Urothelium cell line (cell line): ENCODE data around the gene NR1D1.

Experiments used
- DNase-seq: peaks from one replicate; pipeline ENCODE4 v3.0.0; 2011; ENCODE audit warnings: low spot score, mixed read lengths
- FAIRE-seq: peaks from 2 replicates; lab custom pipeline; 2011; peaks lifted over from hg19 to GRCh38; lab: Jason Lieb, UNC

Gene NR1D1

DNA sequence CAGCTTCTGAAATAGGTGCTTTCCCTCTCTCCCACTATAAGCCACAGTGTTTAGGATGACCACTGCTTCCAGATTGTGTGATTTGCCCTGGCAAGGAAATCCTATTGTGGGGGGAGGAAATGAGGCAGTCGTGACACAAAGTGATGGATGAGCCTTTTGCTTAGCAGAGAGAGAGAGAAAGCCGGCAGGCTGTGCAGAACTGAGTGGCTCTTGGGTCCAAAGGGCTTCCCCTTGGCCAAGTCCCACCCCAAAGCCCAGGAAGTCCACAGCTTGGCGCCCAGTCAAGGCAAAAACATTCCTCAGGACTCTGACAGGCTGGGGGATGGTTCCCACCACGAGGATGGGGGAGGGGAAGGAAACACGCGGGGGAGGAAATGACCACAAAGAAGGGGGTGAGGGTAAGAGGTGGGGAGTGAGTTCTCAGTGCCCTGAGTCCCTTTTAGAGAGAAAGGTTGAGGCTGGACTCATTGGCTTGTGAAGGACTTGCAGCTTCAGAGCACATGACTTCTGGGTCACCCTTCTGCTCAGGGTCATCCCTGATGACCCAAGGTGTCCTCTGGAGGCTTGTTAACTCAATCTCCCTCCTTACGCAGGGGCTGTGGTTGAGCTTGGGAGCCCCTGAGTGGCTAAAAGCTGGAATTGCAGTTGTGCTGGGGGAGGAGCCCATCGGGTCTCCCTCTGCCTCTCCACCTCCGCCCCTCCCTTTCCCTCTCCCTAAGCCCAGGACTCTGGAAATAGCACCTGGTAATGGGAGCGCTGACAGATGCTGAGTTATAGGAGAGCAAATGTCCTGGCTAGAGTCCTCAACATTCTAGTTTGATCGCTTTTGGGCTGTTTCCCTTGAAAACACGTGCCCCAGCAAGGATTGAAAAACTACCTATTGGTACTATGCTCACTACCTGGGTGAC is 11.1 kb upstream of the NR1D1 start:
- DNase-seq (peak; percentile 88), FAIRE-seq (no peak)

DNA sequence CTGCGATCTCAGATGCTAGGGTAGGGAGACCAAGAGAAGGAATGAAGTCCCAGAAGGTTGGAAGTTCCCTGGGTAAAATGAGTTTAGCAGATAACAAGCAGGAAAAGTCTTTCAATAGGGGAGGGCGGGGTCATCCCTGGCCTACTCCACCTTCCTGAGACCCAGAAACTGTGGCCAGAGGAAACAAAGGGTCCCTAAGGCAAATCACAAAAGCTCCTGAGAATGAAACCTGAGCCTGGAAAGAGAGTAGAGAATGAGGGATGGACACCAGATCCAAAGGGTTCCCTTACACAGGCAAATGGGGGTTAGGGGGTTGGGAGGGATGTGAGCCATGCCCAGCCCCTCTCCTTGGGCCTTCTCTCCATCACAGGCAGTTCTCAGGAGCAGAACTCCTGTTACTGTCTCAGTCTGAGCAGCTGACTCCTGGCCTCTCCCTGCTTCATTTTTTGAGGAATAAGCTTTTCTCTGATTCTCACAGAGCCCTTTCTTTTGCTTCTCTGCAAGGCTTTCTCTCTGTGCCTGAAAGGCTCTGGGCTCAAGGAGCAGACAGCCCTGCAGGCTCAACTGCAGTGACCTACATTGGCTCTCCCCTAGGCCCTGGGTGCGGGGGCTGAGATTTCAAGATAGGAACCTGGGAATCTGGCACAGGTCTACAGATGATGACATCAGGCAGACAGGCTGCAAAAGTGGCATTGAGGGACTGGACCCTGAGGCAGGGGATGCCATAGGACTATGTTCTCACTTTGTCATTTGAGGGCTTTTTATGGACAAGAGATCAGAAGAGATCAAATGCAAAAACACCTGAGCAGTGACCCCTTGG is 9.8 kb upstream of the NR1D1 start:
- FAIRE-seq, result no peak
- no peak for DNase-seq

DNA sequence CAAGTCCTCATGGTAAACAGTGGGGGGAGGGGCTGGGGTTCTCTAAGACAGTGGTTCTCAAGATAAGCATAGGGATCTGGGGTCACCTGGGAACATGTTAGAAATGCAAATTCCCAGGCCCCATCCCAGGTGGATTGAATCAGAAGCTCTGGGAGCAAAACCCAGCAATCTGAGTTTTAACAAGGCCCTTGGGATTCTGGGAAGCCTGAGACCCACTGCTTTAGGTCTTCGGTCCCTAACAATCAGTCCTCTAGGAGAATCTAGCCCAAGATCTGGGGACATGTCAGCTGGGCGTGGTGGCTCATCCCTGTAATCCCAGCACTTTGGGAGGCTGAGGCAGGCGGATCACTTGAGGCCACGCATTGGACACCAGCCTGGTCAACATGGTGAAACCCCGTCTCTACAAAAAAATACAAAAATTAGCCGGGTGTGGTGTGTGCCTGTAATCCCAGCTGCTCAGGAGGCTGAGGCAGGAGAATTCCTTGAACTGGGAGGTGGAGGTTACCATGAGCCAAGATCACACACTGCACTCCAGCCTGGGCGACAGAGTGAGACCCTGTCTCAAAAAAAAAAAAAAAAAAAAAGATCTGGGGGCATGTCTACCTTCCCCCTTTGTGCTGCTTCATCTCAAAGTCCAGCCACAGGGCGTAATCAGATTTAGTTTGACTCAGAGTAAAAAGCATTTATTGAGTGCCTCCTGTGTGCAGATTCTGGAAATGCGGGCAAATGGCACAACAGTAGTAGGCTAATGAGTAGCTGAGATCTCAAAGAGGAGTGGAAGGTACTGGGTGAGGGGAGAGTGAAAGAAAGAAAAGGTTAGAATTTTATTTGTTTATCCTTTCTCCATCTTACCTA is 8.8 kb upstream of the NR1D1 start:
- FAIRE-seq, result no peak

DNA sequence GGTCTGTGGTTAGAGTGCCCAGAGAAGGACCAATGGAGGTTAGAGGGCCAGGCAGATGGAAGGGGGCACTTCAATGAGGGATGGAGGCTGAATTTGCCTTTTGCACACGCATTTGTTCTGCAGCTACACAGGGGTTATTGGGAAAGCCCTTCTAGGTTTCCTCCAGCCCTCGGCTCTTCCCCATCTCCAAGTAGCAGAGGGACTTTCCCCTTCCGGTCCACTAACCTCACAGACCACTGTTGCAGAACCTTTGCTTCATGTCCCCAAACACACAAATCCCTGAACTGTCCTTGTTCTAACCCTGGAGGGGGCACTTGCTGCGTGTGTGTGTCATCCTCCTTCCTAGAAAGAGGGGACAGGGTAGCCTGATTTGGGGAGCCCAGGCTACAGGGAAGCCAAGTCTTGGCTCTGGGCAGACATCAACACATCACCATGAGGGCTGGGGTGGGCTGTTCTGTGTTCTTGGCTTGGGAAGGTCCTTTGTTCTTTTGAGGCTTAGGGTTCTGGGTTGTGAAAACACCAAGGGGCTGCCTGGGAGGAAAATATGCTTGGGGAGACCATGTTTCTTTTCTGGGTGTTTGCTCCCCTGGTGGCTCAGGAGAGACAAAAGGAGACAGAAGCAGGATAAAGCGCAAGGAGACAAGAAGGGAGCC is 7.3 kb upstream of the NR1D1 start:
- FAIRE-seq, result no peak
- DNase-seq, result no peak

More for the DNA sequence above, 8.8 kb upstream of the NR1D1 start:
- DNase-seq, result no peak

DNA sequence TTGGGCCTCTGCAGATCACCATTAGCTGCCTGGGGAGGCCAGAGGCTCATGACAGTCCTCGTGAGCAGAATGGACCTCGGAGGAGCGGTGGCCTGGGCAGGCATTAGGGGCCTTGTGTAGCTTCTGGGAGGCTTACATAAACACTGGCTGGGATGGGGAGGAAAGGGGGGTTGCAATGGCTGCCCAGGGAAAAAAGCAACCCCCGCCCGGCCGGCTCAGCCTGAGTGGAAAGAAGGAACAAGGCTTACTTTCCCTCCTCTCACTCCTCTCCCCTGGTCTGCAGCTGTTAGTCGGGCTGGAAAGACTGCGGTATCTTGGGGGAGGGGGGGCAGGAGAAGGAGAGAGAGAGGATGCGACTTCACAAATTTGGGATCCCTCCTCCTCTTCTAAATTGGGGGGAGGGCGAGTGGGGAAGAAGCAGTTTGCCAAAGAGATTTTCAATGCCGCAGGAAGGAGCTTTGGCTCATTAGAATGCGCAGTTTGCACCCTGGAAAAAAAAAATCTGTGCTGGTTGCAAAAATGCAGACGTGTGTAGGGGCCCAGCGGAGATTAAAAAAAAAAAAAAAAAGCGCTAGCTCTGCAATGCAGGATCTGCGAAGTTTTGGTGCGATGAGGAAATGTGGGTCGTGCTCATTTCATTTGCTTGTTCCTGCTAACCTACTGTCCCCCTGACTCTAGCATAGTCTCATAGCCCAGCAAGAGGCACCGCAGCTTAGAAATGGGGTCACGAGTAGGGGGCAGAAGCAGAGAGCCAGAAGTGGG is 6.6 kb upstream of the NR1D1 start:
- FAIRE-seq (no peak), DNase-seq (no peak)

DNA sequence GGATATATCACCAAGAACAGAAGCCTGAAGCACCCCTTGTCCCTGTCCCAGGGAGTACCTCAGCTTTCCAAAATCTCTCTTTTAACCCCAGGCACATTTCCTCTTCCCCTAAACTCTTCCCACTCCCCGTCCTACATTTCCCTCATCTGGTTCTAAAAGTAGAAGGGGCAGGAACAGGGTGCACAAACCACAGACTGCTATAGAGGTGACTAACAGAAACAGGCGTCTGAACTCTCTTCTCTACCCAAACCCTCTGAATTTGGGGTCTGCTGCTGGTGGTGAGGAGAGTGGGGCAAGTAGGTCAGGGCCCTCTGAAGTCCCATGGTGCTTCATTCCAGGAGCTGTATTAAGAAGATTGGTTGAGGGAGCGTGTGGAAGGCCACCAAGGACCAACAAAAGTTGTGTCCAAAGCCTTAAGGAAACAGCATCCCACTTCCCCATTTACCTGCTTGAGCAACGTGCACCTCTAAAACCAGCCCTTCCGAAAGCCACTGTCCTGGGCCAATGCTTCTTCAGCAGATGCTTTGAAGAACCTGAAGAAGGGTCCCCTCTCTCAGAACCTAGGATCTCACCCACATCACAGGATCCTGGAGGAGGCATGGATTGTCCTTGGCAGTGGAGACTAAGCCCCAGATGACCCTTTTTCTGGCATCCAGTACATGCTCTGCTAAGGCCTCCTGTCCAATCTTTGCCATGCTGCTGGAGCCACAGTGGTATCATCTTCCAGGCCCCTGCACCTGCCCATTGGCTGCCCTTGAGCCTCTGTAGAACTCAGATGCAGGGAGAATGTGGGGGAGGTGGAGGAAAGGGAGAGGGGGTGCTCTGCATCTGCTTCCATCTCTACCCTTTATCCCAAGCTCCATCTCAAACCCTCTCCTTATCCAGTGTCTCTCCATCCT is 5.7 kb upstream of the NR1D1 start:
- FAIRE-seq, result no peak

DNA sequence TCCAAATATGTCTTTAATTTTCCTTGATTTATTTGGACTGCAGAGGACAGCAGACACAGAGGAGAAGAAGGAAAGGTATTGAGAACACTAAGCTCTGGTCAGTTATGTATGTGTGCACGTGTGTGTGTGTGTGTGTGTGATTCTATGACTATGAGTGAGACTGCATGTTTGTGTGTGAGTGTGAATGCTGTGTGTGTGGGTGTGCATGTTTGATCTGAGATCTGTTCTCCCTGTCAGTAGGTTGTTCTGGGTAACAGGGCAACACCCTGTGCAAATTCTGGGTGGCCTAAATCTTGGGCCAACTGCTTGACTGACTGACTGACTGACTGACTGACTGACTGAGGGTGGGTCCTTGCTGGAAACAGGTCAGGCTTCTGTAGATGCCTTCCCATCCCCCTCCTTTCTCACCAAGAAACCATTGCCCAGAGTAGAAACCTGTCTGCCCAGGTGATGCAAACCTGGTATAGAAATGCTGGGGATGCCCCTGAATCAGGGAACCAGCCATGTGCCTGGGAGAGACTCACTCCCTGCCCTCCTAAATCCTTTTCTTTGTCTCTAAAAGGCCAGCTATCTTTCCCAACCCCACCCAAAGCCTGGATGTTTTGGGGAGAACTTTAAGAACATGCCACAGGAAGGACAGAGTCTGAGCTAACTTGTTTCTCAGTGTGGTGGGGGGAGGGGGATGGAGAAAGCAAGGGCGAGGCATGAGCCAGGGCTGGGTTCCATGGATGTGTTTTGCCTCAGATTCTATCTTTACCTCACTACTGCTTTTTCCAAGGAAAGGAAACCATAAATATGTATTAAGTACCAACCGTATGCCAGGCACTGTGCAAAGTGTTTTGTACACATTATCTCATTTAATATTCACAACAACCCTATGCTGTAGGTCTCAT is 4.5 kb upstream of the NR1D1 start:
- no peak for FAIRE-seq
- no peak for DNase-seq

More for the DNA sequence above, 5.7 kb upstream of the NR1D1 start:
- DNase-seq, result no peak

DNA sequence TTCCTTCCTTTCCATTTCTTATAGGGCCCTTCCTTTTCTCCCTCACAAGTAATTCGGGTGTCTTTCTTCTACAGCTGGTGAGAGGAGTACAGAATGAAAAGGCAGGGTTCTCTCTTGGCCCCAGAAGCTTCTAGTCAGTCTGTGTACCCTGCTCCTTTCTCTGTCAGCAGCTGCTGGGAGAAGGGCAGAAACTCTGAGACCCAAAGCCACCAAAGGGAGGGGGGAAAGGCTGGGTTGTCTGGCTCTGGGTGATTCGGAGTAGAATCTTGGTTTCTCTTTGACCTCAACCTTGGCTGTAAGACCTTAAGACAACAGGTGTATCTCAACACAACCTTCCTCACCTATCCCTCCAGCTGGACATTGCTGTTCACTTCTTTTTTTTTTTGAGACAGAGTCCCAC is 3.3 kb upstream of the NR1D1 start:
- FAIRE-seq (no peak), DNase-seq (no peak)

DNA sequence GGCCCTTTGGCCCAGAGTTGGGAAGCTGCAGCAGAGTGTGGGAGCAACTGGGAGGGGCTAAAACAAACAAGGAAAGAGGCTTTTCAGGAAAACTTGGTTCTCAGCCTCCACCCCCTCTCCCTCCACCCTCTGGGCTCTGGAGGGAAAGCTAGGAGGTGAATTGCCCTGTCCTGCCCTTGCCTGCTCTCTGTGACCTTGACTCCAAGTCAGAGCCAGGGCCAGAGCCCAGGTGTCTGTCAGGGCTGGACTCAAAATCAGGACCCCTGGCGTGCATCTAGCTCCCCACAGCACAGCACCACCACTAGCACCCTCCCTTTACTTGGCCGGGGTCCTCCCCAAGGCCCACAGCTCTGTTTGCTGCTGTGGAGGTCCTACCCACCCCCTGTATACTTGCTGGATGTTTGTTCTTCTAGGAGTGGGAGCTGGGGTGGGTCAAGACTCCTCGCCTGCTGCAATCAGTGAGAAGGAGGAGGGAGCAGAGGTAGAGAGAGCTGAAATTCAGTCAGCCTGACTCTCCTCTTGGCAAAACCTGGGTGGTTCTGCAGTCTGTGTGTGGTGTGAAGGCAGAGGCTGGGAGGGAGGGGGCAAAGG is 2.8 kb upstream of the NR1D1 start:
- DNase-seq, result no peak
- FAIRE-seq, result no peak

DNA sequence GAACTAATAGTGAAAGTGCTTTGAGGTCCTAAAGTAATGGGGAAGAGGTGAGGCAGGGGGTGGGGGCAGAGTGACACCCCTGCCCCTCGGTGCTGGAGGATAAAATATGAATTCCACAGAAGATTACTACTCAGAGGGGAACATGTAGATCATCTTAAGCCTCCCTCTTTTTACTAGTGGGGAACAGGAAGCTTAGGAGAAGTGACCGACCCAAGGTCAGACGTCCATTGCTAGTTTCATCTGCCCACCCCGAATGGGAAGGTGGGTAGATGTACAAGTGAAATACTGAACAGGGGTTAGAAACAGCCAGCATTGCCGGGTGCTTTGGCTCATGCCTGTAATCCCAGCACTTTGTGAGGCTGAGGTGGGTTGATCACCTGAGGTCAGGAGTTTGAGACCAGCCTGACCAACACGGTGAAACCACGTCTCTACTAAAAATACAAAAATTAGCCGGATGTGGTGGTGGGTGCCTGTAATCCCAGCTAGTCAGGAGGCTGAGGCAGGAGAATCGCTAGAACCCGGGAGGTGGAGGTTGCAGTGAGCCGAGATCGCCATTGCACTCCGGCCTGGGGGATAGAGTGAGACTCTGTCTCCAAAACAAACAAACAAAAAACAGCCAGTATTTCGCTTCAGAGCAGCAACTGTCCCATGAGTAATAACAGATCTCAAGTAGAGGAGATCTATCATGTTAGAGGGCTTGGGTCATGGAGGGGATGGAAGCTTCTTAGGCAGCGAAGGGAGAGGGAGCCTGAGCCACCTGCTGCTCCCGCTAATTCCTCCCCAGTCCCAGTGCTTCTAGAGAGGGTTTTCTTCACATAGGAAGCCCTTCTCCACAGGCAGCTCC is 1.2 kb upstream of the NR1D1 start:
- no peak for DNase-seq
- FAIRE-seq, result no peak

DNA sequence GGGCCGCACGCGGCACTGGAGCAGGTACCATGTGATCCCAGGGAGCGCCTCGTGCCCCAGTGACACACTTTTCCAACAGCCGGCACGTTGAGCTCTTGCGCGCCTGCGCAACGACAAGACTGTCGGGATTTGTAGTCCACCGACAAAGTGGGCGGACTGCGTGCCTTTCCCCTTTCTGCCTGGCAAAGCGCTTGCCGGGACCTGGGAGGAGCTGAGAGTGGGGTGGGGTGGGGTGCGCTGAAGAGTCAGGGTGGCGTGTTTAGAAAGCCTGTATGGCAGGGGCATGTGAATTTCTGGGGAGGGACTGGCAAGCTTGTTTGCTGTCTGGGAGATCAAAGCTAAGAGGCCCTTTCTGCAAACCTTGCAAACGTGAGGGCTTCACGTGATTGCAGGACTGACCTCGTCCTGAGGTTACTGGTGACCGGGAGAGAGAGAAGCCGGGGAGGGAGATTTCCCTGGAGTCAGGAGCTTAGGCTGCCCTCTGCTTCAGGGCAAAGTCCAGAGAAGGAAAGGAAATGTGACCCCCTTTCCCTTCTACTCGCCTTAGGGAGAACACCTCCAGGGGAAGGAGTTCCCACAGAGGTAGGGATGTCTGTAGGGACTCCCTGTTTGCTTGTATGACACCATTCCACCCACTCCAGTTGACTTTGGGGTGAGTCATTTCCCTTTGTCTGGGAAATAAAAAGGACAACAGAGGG is 429 bp upstream of the NR1D1 start:
- DNase-seq, result peak; percentile 98
- peak; percentile 77 for FAIRE-seq

DNA sequence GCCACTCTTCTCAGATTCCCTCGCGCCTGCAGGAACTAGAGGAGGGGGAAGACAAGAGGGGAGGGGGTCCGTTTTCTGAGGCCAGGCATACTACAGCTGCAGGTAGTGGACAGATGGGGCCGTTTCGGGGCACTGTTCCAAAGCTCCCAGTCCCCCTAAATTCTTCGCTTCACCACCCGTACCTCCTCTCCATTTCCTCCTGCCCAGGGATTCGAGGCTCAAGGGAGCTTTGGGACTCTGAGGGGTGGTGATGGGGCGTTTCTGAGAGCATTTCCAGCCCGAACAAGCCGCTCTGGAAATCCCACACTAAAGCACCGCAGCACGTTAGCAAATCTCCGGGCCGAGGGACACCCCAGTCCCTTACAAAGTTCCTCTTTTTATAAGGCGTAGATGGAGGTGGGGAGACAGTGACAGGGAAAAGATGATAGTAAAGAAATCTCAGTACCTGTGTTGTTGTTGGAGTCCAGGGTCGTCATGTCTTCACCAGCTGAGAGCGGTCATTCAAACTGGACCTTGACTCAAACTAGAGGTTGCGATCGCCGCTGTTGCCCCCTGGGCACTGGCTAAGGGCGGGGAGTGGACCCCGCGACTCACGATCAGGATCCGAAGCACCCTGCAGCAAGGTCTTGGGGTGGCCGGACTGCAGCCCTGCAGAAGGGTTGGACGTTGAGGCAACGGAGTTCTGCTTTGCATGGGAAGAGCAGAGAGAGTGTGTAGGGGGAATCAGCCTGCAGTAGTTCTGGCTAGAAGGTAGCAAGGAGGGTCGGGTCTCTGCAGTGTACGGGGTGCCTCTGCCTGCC is 570 bp downstream of the NR1D1 start:
- no peak for DNase-seq
- FAIRE-seq, result no peak

DNA sequence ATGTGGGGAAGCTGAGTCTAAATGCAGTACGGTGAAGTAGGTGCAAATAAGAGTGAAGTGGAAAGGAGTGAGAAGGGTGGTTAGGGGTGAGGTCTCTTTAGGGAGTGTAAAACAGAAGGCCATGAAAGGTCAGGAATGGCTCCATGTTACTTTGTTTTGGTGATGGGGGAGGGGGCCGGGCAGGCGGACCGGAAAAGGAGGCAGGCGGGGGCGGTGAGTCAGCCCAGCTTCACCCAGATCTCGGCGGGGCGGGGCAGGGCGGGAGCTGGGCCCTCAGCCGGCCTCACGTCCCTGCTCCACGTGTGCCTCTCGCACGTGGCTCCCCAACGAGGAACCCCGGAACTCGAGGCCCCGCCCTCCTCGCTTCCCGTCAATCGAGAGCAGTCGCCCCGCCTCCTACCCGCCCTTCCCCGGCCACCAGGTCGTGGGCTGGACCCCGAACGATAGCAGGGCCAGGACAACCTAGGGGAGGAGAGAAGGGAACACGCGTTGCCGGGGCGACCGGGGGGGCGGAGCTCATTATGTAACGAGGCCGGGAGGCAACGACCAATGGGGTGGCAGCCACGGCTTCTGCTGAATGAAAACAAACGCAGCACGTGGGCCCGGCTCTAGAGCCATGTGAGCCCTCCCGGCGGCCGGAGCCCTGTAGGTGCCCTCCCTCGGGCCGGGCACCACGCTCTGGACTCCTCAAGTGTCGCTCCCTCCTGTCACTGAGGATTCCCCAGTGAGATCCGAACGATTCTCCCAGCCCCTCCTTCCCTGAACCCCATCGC is 1.4 kb downstream of the NR1D1 start:
- FAIRE-seq (peak; percentile 86), DNase-seq (peak; percentile 99)
